Activated naive CD8-positive, alpha-beta T cell treated with anti-CD3 and anti-CD28 coated beads, Interleukin-2, amount 50 U/mL, for 24 hours (primary cell): ENCODE data around the gene LMF1.

Source experiments
- ATAC-seq: fragments of 150-1000 bp; cut with Tn5 transposase; one replicate; pipeline ENCODE4 v1.10.0; 2021
- DNase-seq: peaks from one replicate; pipeline ENCODE4 v3.0.0; 2021
- H3K27ac Mint-ChIP-seq: one replicate; pipeline ENCODE4 v1.8.0; 2021; ENCODE audit warnings: mild to moderate bottlenecking, mixed read lengths
- H3K27me3 Mint-ChIP-seq: one replicate; pipeline ENCODE4 v1.8.0; 2021; ENCODE audit warnings: mixed read lengths
- H3K36me3 Mint-ChIP-seq: one replicate; pipeline ENCODE4 v1.8.0; 2021; ENCODE audit warnings: low read depth, mixed read lengths
- H3K4me1 Mint-ChIP-seq: one replicate; pipeline ENCODE4 v1.8.0; 2021; ENCODE audit warnings: mixed read lengths
- H3K4me3 Mint-ChIP-seq: one replicate; pipeline ENCODE4 v1.8.0; 2021; ENCODE audit warnings: mild to moderate bottlenecking, moderate library complexity, mixed read lengths
- H3K9me3 Mint-ChIP-seq: one replicate; pipeline ENCODE4 v1.8.0; 2021; ENCODE audit warnings: mixed read lengths

Gene LMF1

DNA sequence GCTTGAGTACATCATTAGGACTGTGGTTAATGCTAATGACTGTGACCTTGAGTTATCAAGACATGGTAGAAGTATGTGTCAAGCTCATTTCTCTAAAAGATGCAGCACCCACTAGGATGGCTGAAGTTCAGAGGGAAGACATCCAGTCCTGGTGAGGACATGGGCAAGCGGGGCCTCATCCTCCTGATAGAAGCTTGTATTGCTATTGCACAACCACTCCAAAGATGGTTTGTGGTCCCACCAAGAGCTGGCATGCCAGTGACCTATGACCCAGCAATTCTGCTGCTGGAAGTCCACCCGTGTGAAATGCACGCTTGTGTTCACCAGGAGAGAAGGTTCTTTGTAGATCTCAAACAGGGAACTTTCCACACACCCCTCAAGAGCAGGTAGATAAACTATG is 25.0 kb upstream of the LMF1 start:
- Mint-ChIP-seq H3K4me1 (peaks cover 47% of the 10 kb centered on the region), H3K36me3 (peaks cover 3% of the 10 kb centered on the region), H3K9me3 (no peaks in the 10 kb centered on the region), H3K27me3 (peaks cover 11% of the 10 kb centered on the region), H3K27ac (no peak overlapping the region), H3K4me3 (no peak overlapping the region)
- ATAC-seq (no peak), DNase-seq (no peak)

- H3K4me3 Mint-ChIP-seq = no peak overlapping the region
- H3K27me3 Mint-ChIP-seq = peaks cover 11% of the 10 kb centered on the region
- no peak for ATAC-seq
- DNase-seq = no peak
- H3K4me1 Mint-ChIP-seq = peaks cover 47% of the 10 kb centered on the region
- H3K9me3 Mint-ChIP-seq = no peaks in the 10 kb centered on the region
- H3K27ac Mint-ChIP-seq = no peak overlapping the region
- H3K36me3 Mint-ChIP-seq = peaks cover 3% of the 10 kb centered on the region
These were observed 24.3 kb upstream of the LMF1 start for GRCh38 chr16:995087-995486.

GRCh38 chr16:993731-994130 is 22.9 kb upstream of the LMF1 start:
- DNase-seq = no peak
- Mint-ChIP-seq H3K36me3 (peaks cover 3% of the 10 kb centered on the region), H3K4me1 (peaks cover 42% of the 10 kb centered on the region), H3K27me3 (peaks cover 11% of the 10 kb centered on the region), H3K9me3 (no peaks in the 10 kb centered on the region), H3K4me3 (no peak overlapping the region), H3K27ac (no peak overlapping the region)
- ATAC-seq = no peak

GRCh38 chr16:991773-992172 is 21.0 kb upstream of the LMF1 start:
- ATAC-seq = no peak
- Mint-ChIP-seq H3K27ac (no peak overlapping the region), H3K9me3 (no peaks in the 10 kb centered on the region), H3K4me3 (no peak overlapping the region), H3K27me3 (peaks cover 8% of the 10 kb centered on the region), H3K4me1 (peaks cover 24% of the 10 kb centered on the region), H3K36me3 (peaks cover 3% of the 10 kb centered on the region)
- no peak for DNase-seq

DNA sequence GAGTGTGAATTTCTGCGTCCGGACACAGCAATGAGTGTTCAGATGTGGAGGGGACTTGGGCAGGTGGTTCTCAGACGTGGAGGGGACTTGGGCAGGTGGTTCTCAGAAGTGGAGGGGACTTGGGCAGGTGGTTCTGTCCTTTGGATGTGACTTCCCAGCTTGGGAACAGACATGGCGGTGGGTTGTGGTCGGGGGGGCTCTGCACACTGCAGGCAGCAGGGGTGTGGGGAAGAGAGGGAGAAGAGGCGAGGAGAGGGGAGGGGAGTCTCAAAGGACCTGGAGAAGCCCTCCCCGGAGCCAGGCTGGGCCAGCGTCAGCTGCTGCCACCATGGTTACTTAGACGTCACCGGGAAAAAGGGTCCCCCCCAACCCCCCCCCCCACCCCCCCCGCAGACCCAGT is 20.6 kb upstream of the LMF1 start:
- Mint-ChIP-seq H3K27me3 (peaks cover 6% of the 10 kb centered on the region), H3K4me3 (no peak overlapping the region), H3K36me3 (peaks cover 3% of the 10 kb centered on the region), H3K9me3 (no peaks in the 10 kb centered on the region), H3K4me1 (peaks cover 24% of the 10 kb centered on the region), H3K27ac (no peak overlapping the region)
- ATAC-seq = no peak
- no peak for DNase-seq

- Mint-ChIP-seq H3K27ac (no peak overlapping the region), H3K9me3 (no peaks in the 10 kb centered on the region), H3K4me1 (peaks cover 23% of the 10 kb centered on the region), H3K36me3 (peaks cover 3% of the 10 kb centered on the region), H3K27me3 (peaks cover 3% of the 10 kb centered on the region), H3K4me3 (no peak overlapping the region)
- ATAC-seq (no peak), DNase-seq (no peak)
These were observed 19.9 kb upstream of the LMF1 start for GRCh38 chr16:990516-991291.

- H3K27me3 Mint-ChIP-seq = no peaks in the 10 kb centered on the region
- H3K4me3 Mint-ChIP-seq = no peak overlapping the region
- ATAC-seq = no peak
- DNase-seq = no peak
- H3K27ac Mint-ChIP-seq = no peak overlapping the region
- H3K9me3 Mint-ChIP-seq = no peaks in the 10 kb centered on the region
- peaks cover 12% of the 10 kb centered on the region for H3K4me1 Mint-ChIP-seq
- H3K36me3 Mint-ChIP-seq = no peaks in the 10 kb centered on the region
These were observed 18.6 kb upstream of the LMF1 start for GRCh38 chr16:989354-989814.

DNA sequence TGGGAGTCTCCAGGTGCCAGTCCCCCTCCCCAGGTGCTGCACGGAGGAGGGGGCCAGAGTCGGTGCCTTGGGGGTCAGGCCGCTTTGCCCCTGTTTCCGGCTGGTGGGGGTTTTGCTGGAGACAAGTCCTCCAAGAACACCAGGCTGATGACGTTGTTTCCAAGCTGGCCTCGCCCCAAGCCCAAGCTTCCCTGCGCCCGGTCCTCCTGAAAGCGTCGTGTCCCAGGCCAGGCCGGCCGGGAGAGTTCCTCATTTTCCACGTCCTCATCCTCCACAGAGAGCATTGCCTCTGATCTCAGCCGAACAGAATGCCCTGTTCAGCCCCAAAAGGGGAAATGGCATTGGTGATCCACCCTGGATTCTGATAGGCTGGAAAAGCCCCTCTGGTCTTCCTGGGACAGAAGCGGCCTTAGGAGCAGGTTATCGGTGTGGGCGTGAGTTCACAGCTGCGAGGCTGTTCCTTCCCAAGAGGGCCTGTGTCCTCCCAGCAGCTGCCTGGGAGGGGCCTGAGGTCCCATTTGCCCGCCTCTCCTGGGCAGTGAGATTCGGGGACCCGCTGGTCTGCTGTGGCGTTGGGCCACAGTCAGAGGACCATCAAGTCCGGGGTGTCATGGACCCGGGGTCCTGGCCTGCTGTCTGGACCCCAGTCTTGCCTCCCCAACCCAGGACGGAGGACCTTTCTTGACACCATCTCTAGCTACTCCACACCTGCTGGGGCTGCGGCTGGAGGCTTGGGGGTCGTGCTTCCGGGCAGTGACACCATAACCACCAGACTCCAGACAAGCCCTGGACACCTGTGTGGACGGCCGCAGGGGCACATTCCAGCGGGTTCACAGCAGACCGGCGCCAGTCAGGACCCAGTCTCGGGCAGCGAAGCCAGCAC is 17.9 kb upstream of the LMF1 start:
- no peak for ATAC-seq
- H3K36me3 Mint-ChIP-seq = no peaks in the 10 kb centered on the region
- H3K4me3 Mint-ChIP-seq = no peak overlapping the region
- H3K27me3 Mint-ChIP-seq = no peaks in the 10 kb centered on the region
- no peak for DNase-seq
- no peak overlapping the region for H3K27ac Mint-ChIP-seq
- H3K9me3 Mint-ChIP-seq = no peaks in the 10 kb centered on the region
- H3K4me1 Mint-ChIP-seq = peaks cover 10% of the 10 kb centered on the region

DNA sequence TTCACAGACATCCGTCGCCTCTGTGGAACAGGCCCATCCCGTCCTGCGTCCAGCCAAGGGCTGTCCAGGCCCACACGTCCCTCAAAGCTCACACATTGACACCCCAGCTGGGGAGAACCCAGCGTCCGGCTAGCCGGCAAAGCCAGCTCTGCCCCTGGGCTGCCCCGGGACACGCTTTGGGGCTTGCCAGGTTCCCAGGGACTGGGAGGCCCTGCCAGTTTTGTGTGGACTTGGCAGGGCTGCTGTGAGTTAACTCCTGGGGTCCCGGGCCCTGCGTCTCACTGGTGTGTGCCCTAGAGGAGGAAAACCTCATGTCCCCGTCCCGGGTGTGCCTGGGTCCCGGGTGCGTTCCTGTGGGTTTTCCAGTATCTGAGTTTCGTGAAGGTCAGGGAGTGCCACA is 17.1 kb upstream of the LMF1 start:
- Mint-ChIP-seq H3K27ac (no peak overlapping the region), H3K9me3 (no peaks in the 10 kb centered on the region)

DNA sequence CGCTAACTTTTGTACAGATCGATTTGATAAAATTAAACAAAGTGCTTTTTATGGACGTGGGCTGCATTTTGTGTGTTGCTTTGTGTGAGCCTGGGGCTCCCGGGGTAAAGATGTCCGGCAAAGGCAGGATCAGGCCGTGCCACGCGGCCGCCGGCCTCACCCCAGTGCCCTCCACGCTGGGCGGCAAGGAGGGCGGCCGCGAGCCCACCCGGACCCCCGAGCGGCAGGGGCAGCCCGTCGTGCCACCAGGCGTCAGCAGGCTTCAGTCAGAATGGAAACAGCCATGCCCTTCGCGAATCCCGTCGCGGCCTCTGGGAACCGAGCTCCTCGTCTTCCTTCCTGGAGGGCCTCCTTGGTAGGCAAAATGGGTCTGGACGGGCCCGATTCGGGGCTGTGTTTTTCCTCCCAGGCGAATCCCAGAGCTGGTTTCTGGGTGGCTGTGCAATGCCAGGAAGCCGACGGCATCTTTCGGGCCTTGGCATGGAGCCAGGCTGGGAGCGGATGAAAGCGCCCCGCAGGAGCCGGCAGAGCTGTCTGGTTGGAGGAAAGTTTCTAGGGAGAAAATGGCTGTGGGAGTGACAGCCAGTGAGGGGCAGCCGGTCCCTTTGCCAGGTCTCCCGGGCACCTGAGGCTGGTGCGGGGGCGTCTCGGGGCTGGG is 16.3 kb upstream of the LMF1 start:
- no peak for ATAC-seq
- H3K9me3 Mint-ChIP-seq = no peaks in the 10 kb centered on the region

More for the DNA sequence above, 17.1 kb upstream of the LMF1 start:
- H3K27me3 Mint-ChIP-seq = peaks cover under 1% of the 10 kb centered on the region
- no peak overlapping the region for H3K4me3 Mint-ChIP-seq
- no peaks in the 10 kb centered on the region for H3K36me3 Mint-ChIP-seq
- DNase-seq (no peak), ATAC-seq (no peak)
- H3K4me1 Mint-ChIP-seq = peaks cover 10% of the 10 kb centered on the region

DNA sequence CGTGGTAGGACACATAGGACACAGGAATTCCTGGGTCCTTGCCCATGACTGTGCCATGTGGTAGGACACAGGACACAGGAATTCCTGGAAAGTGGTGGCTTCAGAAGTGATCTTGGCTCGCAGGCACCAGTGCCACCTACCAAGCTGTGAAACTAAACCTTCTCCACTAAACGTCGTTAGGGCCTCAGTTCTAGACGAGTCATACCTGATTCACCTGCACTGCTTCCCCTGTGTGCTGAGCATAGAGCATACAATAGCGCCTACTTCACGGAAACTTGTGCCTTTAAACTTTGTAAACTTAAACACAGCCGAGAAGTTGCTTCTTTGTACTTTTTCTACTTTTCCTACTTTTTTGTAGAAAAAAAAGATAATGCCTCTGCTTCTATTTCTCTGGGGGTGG is 15.6 kb upstream of the LMF1 start:
- peaks cover 10% of the 10 kb centered on the region for H3K4me1 Mint-ChIP-seq
- H3K27ac Mint-ChIP-seq = no peak overlapping the region
- ATAC-seq (peak; percentile 75), DNase-seq (no peak)
- H3K27me3 Mint-ChIP-seq = peaks cover 4% of the 10 kb centered on the region
- H3K4me3 Mint-ChIP-seq = no peak overlapping the region
- H3K36me3 Mint-ChIP-seq = no peaks in the 10 kb centered on the region
- no peaks in the 10 kb centered on the region for H3K9me3 Mint-ChIP-seq

More for the DNA sequence above, 16.3 kb upstream of the LMF1 start:
- no peak overlapping the region for H3K4me3 Mint-ChIP-seq
- peaks cover 10% of the 10 kb centered on the region for H3K4me1 Mint-ChIP-seq
- no peak for DNase-seq
- no peaks in the 10 kb centered on the region for H3K36me3 Mint-ChIP-seq
- peaks cover 4% of the 10 kb centered on the region for H3K27me3 Mint-ChIP-seq
- no peak overlapping the region for H3K27ac Mint-ChIP-seq

DNA sequence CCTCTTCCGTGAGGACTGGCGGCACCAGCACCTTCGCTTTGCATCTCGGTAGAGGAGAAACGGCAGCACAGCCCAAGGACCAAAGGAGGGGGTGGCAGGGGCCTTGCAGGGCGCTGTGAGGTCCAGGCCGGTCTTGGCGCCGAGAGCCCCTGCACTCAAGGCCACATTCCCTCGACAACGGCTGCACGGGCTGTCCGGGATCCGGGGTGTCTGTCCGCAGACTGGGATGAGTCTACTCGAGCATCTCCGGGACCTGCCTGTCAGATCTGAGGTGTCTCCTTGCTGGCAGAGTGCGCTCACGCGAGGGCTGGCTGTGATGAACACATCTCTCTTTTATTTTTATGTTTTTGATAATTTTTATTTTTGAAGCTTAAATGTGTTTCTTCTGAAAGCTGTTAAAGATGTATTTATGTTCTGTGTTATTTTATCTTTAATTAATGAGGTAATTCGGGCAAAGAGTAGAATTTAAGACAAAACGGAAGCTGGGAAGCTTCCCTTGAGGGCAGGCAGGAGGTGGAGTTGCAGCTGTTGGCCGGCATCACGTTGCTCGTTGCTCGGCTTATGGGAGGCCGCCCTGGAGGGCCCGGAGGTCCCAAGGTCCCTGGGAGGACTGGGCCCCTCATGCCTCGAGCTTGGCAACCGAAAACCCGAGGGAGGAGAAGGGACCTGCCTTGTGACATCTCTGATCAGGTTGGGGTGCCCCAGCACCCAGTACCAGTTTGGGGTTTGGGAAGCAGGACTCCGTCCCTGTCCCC is 15.0 kb upstream of the LMF1 start:
- Mint-ChIP-seq H3K4me3 (no peak overlapping the region), H3K4me1 (peaks cover 12% of the 10 kb centered on the region), H3K27ac (no peak overlapping the region), H3K27me3 (peaks cover 4% of the 10 kb centered on the region), H3K36me3 (no peaks in the 10 kb centered on the region), H3K9me3 (no peaks in the 10 kb centered on the region)
- ATAC-seq = no peak
- no peak for DNase-seq

- H3K36me3 Mint-ChIP-seq = no peaks in the 10 kb centered on the region
- DNase-seq (no peak), ATAC-seq (no peak)
- H3K4me3 Mint-ChIP-seq = no peak overlapping the region
- H3K27ac Mint-ChIP-seq = no peak overlapping the region
- peaks cover 4% of the 10 kb centered on the region for H3K27me3 Mint-ChIP-seq
- H3K9me3 Mint-ChIP-seq = no peaks in the 10 kb centered on the region
- peaks cover 12% of the 10 kb centered on the region for H3K4me1 Mint-ChIP-seq
These were observed 14.2 kb upstream of the LMF1 start for GRCh38 chr16:984736-985636.
